ENCODE results near the gene PLCH1. TPM values are rescaled to one million over a fixed set of nuclear protein-coding genes. Genes with fewer than 3 reads are reported as not detected.

The PLCH1 gene
- 8.4 to 8.9 TPM (median 8.8 TPM) in 3 replicates for total RNA-seq (2021)
- percentile 62 among the genes with signal in this experiment for Bru-seq, nascent RNA
- long read RNA-seq, experiment 1, full-length matches to known transcripts: 11 of 62 reads
- long read RNA-seq, experiment 1, partial matches to known transcripts: 13 of 62 reads
- long read RNA-seq, experiment 1, other reads (novel, unspliced or antisense): 38 of 62 reads
- long read RNA-seq, experiment 2, partial matches to known transcripts: 1 of 6 reads
- long read RNA-seq, experiment 2, other reads (novel, unspliced or antisense): 5 of 6 reads
- long read RNA-seq, experiment 3, partial matches to known transcripts: 3 of 7 reads
- long read RNA-seq, experiment 3, other reads (novel, unspliced or antisense): 4 of 7 reads

- ChIA-PET POLR2A (interaction anchor here (0.8 kb wide), 1 partner anchor 61 kb away, joined by 3 read pairs; the partner anchor contains the start of gene C3orf33), CTCF (interaction anchor here (0.6 to 1.0 kb wide), 3 partner anchors 43 to 125 kb away, joined by 3 to 4 read pairs (median 4); partner anchors contain the start of gene C3orf33)
- Mint-ChIP-seq H3K4me1 (peaks cover 59% of the 10 kb centered on the region), H3K27ac (peak within 1 kb of the TSS; percentile 92), H3K36me3 (no peaks in the 10 kb centered on the region), H3K27me3 (ENCODE audit: low read depth) (no peaks in the 10 kb centered on the region), H3K9me3 (no peaks in the 10 kb centered on the region), H3K4me3 (peak within 1 kb of the TSS; percentile 98)
- peak; percentile 92 for DNase-seq (ENCODE audit: low spot score)
- ATAC-seq: peak; percentile 70
- TF ChIP-seq ZBTB43 (CRISPR knock-in tag; IDR thresholded peaks at IDR 0.05) (no peak), ZNF317 (CRISPR knock-in tag; IDR thresholded peaks at IDR 0.05; ENCODE audit: borderline replicate concordance, low read depth) (no peak), CREB1 (CRISPR knock-in tag; IDR thresholded peaks at IDR 0.05) (peak; percentile 57; the same call in 1 of the 2 replicates), ZNF416 (CRISPR knock-in tag; IDR thresholded peaks at IDR 0.05) (0 out of 2 replicates have a peak, but pooled peaks have one; percentile 15), GABPB1 (CRISPR knock-in tag; IDR thresholded peaks at IDR 0.05) (no peak), NR2C2 (CRISPR knock-in tag; IDR thresholded peaks at IDR 0.05) (no peak), ZNF532 (CRISPR knock-in tag; IDR thresholded peaks at IDR 0.05; ENCODE audit: borderline replicate concordance) (peak; percentile 81; the same call in 1 of the 2 replicates), ZNF121 (CRISPR knock-in tag; IDR thresholded peaks at IDR 0.05) (no peak), ARID4B (CRISPR knock-in tag; IDR thresholded peaks at IDR 0.05; ENCODE audit: borderline replicate concordance) (0 out of 2 replicates have a peak, but pooled peaks have one; percentile 54), TEAD1 (CRISPR knock-in tag; IDR thresholded peaks at IDR 0.05) (0 out of 2 replicates have a peak, but pooled peaks have one; percentile 54), MLX (CRISPR knock-in tag; IDR thresholded peaks at IDR 0.05) (no peak), IRF1 (CRISPR knock-in tag; IDR thresholded peaks at IDR 0.05) (no peak), ZNF423 (CRISPR knock-in tag; IDR thresholded peaks at IDR 0.05) (peak; percentile 26; the same call in 1 of the 2 replicates), GTF2I (CRISPR knock-in tag; conservative IDR thresholded peaks at IDR 0.05) (no peak), ATF6 (CRISPR knock-in tag; IDR thresholded peaks at IDR 0.05) (no peak), E2F4 (CRISPR knock-in tag; IDR thresholded peaks at IDR 0.05; ENCODE audit: borderline replicate concordance, low read depth) (no peak), ZNF396 (CRISPR knock-in tag; IDR thresholded peaks at IDR 0.05; ENCODE audit: borderline replicate concordance) (0 out of 2 replicates have a peak, but pooled peaks have one; percentile 56), JUN (CRISPR knock-in tag; IDR thresholded peaks at IDR 0.05) (no peak)
Measured at GRCh38 chr3:155744626-155745324, at the start of gene PLCH1. PLCH1 (minus strand) TSS chr3:155745071; CDS start chr3:155704224, 40,847 bp downstream.
